Dendritic cell treated with granulocyte-macrophage colony-stimulating factor and Interleukin-4, amounts not matched to agents 40 ng/mL and 50 ng/mL, for 4 days (primary cell): ENCODE measurements around the gene MAG.

Experiments used
- H3K27ac Mint-ChIP-seq: one replicate; pipeline ENCODE4 v1.8.0; 2022; ENCODE audit warnings: mild to moderate bottlenecking, mixed read lengths
- H3K27me3 Mint-ChIP-seq: one replicate; pipeline ENCODE4 v1.8.0; 2022; ENCODE audit warnings: mild to moderate bottlenecking, mixed read lengths
- H3K36me3 Mint-ChIP-seq: one replicate; pipeline ENCODE4 v1.8.0; 2022; ENCODE audit warnings: low read depth, mixed read lengths
- H3K4me1 Mint-ChIP-seq: one replicate; pipeline ENCODE4 v1.8.0; 2022; ENCODE audit warnings: low read depth, mixed read lengths
- H3K4me3 Mint-ChIP-seq: one replicate; pipeline ENCODE4 v1.8.0; 2022; ENCODE audit warnings: mild to moderate bottlenecking, moderate library complexity, mixed read lengths
- H3K9me3 Mint-ChIP-seq: one replicate; pipeline ENCODE4 v1.8.0; 2022; ENCODE audit warnings: mixed read lengths
- intact Hi-C: fragments of 100-400 bp; cut with micrococcal nuclease; formaldehyde crosslinking; loops from one replicate; pipeline ENCODE4 v1.15.0; 2022

MAG gene

DNA sequence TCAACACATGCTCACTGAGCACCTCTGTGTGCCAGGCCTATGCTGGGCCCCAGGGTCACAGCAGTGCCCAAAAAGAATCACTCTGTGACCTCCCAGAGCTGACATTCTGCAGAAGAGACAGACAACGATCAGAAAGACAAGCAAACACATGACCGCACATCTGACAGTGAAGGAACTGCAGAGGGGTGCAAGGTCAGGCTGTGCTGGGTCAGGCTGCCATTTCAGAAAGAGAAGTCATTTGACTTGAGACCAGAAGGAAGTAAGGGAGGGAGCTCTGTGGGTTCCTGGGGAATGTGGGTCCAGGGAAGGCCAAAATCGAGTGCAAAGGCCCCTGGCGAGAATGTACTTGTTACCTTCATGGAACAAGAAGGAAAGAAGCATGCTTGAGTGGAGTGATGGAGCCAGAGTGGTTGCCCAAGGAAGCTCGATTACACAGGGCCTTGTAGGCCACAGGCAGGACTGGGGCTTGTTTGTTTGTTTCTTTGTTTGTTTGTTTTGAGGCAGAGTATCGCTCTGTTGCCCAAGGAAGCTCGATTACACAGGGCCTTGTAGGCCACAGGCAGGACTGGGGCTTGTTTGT lies 25.6 kb downstream of the MAG start:
- Mint-ChIP-seq H3K9me3 (peaks cover 8% of the 10 kb centered on the region), H3K27ac (peak overlapping the region; percentile 91), H3K27me3 (peaks cover 2% of the 10 kb centered on the region), H3K4me1 (peaks cover 74% of the 10 kb centered on the region), H3K4me3 (peak overlapping the region; percentile 24), H3K36me3 (no peaks in the 10 kb centered on the region)
- intact Hi-C loops, result loop anchor here (5.0 kb wide), 1 partner anchor 35 kb away; the partner anchor contains the start of gene HAMP

DNA sequence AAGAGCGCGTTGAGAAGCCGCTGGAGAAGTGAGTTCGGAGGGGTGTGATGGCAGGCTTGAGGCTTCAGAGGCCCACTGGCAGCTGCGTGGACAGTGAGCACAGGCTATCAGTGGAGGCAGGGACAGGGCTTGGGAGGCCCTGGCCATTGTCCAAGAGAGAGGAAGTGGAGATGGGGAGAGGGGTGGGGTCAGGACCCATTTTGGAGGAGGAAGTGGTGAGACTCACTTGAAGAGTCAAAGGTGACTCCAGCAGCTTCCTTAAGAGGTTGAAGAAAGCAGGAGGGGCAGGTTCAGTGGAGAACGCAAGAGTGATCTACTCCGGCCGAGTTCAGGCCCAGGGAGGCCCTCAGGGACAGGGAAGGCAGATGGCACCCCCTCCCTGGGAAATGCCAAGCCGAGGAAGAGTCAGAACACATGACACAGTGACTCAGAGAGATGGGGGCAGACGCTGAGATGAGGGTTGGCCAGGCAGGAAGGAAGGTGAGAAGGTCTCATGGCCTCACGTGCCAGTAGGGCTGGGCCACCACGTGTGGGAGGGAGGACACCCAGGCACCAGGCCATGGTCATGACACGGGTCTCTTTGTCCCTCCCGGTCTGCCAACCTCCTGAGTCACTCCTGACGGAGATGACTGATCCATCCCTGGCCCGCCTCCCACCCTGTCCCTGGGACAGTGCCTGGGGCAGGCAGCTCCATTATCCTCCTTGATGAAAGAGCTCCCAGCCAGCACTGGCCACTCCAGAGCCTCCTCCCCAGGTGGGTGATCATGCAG lies 26.9 kb downstream of the MAG start:
- H3K27me3 Mint-ChIP-seq, result peaks cover 2% of the 10 kb centered on the region
- peaks cover 67% of the 10 kb centered on the region for H3K4me1 Mint-ChIP-seq
- peak overlapping the region; percentile 91 for H3K27ac Mint-ChIP-seq
- H3K4me3 Mint-ChIP-seq, result peak overlapping the region; percentile 49
- H3K9me3 Mint-ChIP-seq, result peaks cover 8% of the 10 kb centered on the region
- intact Hi-C loops, result loop anchor here (5.0 kb wide), 1 partner anchor 37 kb away; the partner anchor contains the start of gene HAMP
- no peaks in the 10 kb centered on the region for H3K36me3 Mint-ChIP-seq

DNA sequence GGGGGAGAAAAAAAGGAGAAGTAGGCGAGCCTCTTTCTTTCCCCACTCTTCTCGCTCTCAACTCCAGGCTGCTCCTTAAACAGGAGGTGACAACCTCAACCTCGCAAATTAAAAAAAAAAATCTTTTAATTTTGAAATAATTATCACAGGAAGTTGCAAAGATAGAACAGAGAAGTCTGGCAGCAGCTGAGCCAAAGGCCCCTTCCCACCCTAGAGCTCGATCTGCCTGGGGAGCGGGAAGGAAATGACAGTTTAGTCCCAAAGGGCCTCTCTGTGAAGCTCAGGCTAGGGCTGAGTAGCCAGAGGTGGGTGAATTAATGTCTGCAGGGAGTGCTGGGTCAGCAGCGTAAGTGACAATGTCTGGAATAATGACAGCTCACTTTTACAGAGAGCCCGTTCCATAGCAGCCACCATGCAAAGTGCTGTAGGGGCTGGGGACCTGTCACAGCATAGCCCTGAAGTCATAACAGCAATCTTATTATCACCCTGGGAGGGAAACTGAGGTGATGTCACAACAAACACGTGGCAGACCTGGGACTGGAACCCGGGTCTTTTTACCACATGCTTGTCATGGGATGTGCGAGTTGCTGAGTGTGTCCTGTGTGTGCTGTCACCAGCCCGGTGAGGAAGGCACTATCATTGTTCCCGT lies 28.2 kb downstream of the MAG start:
- Mint-ChIP-seq H3K4me1 (peaks cover 68% of the 10 kb centered on the region), H3K9me3 (peaks cover 8% of the 10 kb centered on the region), H3K27me3 (peaks cover 2% of the 10 kb centered on the region), H3K4me3 (no peak overlapping the region), H3K36me3 (no peaks in the 10 kb centered on the region), H3K27ac (peak overlapping the region; percentile 91)
- intact Hi-C loops, result no loop called here

DNA sequence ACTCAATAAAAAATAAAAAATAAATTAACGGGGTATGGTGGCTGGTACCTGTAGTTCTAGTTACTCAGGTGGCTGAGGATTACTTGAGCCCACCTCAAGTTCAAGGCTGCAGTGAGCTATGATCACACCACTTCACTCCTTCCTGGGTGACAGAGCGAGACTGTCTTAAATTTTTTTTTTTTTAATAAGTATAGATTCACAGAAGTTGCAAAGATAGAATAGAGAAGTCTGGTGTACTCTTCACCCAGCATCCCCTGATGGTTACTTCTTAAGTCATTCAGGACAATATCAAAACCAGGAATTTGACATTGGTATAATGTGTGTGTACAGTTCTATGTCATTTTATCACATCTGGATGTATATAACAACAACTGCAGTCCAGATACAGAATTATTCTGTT lies 29.3 kb downstream of the MAG start:
- Mint-ChIP-seq H3K27ac (peak overlapping the region; percentile 58), H3K36me3 (no peaks in the 10 kb centered on the region), H3K4me3 (no peak overlapping the region), H3K27me3 (no peaks in the 10 kb centered on the region), H3K9me3 (peaks cover 8% of the 10 kb centered on the region), H3K4me1 (peaks cover 61% of the 10 kb centered on the region)
- intact Hi-C loops, result no loop called here

DNA sequence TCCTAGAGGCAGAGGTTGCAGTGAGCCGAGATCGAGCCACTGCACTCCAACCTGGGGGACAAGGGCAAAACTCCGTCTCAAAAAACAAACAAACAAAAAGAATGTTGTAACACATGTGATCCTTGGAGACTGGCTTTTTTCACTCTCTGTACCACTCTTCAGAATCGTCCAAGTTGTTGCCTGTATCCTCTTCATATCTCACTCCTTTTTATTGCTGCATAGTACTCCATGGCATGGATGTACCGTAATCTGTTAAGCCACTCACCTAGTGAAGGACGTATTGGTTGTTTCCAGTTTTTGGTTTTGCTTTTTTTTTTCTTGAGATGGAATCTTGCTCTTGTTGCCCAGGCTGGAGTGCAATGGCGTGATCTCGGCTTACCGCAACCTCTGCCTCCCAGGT lies 30.1 kb downstream of the MAG start:
- Mint-ChIP-seq H3K4me3 (no peak overlapping the region), H3K27me3 (no peaks in the 10 kb centered on the region), H3K9me3 (peaks cover 8% of the 10 kb centered on the region), H3K36me3 (no peaks in the 10 kb centered on the region), H3K4me1 (peaks cover 59% of the 10 kb centered on the region), H3K27ac (peak overlapping the region; percentile 58)
- intact Hi-C loops, result no loop called here

DNA sequence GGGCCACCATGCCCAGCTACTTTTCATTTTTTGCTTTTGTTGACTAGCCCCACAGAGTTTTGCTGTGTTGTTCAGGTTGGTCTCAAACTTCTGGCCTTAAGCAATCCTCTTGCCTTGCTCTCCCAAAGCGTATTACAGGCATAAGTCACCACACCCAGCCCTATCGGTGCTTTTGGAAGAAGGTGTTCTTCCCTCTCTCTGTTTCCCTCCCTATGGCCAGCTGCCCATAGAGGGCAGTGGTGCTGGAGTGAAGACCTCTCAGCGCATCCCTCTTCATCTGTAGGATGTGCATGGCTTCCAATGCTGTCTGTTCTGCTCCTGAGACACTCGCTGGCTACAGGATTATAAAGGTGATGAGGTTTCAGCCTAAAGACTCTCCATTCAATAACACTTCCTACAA lies 35.7 kb downstream of the MAG start:
- H3K4me1 Mint-ChIP-seq, result peaks cover 26% of the 10 kb centered on the region
- no peak overlapping the region for H3K4me3 Mint-ChIP-seq
- no peaks in the 10 kb centered on the region for H3K9me3 Mint-ChIP-seq
- H3K36me3 Mint-ChIP-seq, result no peaks in the 10 kb centered on the region
- H3K27ac Mint-ChIP-seq, result no peak overlapping the region
- intact Hi-C loops, result no loop called here
- H3K27me3 Mint-ChIP-seq, result peaks cover 11% of the 10 kb centered on the region

DNA sequence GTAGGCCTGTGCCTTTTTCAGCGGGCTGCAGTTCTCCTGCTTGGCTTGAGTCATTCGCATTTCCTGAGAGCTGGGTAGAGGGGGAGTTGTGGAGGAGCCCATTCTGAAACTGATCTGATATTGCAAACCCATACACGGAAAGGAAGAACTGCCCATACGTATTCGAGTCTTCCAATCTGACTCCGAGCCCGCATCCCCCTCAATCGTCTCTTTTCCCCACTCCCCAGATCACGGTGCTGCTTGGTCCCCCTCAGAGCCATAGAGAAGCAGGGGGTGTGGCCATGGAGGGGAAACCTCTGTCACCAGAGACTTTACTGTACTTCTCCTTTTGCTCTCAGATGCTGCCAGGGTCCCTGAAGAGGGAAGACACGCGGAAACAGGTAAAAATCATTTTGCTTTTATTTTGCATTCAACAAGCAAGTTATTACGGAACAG lies 36.9 kb downstream of the MAG start, which contains the start of gene CD22:
Gene CD22 (plus strand): TSS at position 337 of the 435 bp plus-strand sequence. CDS start 2,854 bp downstream, outside the sequence.
- Mint-ChIP-seq H3K36me3 (no peaks in the 10 kb centered on the region), H3K4me1 (peaks cover 23% of the 10 kb centered on the region), H3K27ac (no peak within 1 kb of the TSS), H3K27me3 (peaks cover 19% of the 10 kb centered on the region), H3K4me3 (peak within 1 kb of the TSS; percentile 35), H3K9me3 (no peaks in the 10 kb centered on the region)
- intact Hi-C loops, result no loop called here

DNA sequence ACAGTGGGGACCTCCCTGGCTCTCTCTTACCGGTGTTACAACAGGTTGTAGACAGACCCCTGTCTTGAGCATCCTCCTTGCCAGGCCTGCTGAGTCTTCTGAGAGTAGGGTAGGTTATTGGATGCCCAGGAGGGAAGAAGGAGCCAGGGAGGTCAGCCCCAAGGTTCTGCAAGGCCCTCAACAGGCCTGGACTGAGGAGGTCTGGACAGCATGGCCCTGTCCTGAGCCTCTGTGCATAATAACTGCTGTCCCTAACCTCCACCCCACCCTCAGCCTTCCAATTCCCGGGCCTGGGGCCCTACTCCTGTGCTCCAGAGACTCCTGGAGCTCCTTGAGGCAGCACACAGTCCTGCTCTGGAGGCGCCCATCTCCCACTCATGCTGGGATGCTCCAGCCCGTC lies 37.4 kb downstream of the MAG start:
- no peaks in the 10 kb centered on the region for H3K9me3 Mint-ChIP-seq
- no peaks in the 10 kb centered on the region for H3K36me3 Mint-ChIP-seq
- H3K4me1 Mint-ChIP-seq, result peaks cover 19% of the 10 kb centered on the region
- H3K4me3 Mint-ChIP-seq, result no peak overlapping the region
- H3K27me3 Mint-ChIP-seq, result peaks cover 23% of the 10 kb centered on the region
- intact Hi-C loops, result no loop called here
- no peak overlapping the region for H3K27ac Mint-ChIP-seq

DNA sequence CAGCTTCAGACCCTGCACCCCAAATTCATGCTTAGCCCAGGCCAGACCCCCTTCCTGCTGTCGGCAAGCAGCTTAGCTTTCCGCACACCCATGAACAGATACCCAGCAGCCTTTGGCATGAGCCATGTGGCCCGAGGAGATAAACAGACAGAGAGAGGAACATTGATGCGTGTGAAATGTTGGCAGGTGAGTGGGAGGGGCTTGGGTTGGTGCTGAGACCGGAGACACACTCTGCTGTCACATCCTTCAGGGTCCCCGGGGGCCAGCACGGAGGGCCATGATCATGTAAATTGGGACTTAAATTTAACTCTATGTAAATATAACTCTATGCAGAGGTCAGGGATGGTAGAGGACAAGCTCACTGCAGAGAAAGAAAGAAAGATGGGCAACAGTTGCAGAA lies 38.5 kb downstream of the MAG start:
- intact Hi-C loops, result no loop called here
- H3K27me3 Mint-ChIP-seq, result peaks cover 25% of the 10 kb centered on the region
- peaks cover 12% of the 10 kb centered on the region for H3K4me1 Mint-ChIP-seq
- H3K4me3 Mint-ChIP-seq, result no peak overlapping the region
- H3K36me3 Mint-ChIP-seq, result no peaks in the 10 kb centered on the region
- no peaks in the 10 kb centered on the region for H3K9me3 Mint-ChIP-seq
- no peak overlapping the region for H3K27ac Mint-ChIP-seq

DNA sequence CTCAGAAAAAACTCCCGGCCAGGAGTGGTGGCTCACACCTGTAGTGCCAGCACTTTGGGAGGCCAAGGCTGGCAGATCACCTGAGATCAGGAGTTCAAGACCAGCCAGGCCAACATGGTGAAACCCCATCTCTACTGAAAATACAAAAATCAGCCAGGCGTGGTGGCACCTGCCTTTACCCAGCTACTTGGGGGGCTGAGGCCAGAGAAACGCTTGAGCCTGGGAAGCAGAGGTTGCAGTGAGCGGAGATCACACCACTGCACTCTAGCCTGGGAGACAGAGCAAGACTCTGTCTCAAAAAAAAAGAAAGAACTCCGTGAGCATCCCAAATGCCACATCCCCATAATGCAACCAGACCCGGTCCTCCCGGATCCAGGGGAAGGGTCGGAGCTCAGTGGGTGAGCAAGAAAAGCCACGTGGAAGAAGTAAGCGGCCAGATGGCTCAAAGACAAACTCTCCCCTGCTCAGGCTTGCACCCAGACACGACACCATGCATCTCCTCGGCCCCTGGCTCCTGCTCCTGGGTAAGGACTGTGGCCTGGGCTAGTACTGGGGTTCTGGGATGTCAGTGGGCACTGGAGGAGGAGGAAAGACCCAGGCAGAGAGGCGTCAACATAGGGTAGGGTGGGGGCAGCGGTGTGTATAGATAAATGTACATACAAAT lies 39.7 kb downstream of the MAG start:
- peaks cover 12% of the 10 kb centered on the region for H3K4me1 Mint-ChIP-seq
- H3K36me3 Mint-ChIP-seq, result no peaks in the 10 kb centered on the region
- H3K27me3 Mint-ChIP-seq, result peaks cover 32% of the 10 kb centered on the region
- no peaks in the 10 kb centered on the region for H3K9me3 Mint-ChIP-seq
- H3K27ac Mint-ChIP-seq, result no peak overlapping the region
- intact Hi-C loops, result no loop called here
- H3K4me3 Mint-ChIP-seq, result no peak overlapping the region

DNA sequence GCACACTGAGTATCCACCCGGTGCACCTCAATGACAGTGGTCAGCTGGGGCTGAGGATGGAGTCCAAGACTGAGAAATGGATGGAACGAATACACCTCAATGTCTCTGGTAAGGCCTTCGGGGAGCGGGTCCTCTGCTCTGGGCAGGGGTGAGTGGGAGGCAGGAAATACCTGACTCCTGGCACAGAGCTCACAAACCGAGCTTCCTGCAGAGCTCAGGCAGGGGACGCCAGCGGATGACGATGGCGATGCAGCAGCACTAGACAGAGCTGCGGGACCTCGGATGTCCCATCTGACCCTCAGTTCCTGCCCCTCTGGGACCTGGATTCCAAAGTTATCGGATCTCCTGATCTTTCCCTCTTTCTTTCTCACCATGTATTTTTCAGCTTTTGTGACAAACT lies 40.9 kb downstream of the MAG start:
- Mint-ChIP-seq H3K27ac (no peak overlapping the region), H3K4me1 (peaks cover 21% of the 10 kb centered on the region), H3K4me3 (no peak overlapping the region), H3K36me3 (no peaks in the 10 kb centered on the region), H3K27me3 (peaks cover 39% of the 10 kb centered on the region), H3K9me3 (no peaks in the 10 kb centered on the region)
- intact Hi-C loops, result no loop called here

DNA sequence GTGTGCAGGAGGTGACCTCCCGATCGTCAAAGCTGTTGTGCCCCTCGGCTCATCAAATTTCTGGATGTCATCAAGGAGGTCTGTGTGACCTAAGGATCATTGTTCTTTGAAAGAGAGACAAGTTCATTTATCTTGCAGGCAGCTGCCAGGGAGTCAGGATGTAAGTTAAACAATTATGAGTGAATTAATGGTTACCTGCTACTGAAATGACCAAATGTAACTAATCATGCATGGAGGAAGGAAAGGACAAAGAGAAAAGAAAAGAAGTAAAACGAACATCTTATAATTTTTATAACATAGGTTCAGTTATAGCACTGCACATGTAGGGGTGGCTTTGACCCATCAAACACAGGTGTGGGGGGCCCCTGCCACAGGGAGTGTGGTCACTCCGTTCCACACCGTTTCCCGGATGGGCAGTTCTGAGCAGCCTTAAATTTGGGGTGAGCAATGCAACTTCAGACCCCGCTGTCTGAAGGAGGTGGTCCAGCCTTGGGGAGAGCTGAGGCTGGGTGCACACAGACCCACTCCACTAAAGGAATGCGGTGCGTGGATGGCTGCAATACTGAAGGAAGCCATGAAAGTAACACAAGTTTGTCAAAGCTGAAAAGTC lies 42.3 kb downstream of the MAG start:
- no peak overlapping the region for H3K27ac Mint-ChIP-seq
- no peaks in the 10 kb centered on the region for H3K9me3 Mint-ChIP-seq
- peaks cover 43% of the 10 kb centered on the region for H3K27me3 Mint-ChIP-seq
- no peaks in the 10 kb centered on the region for H3K36me3 Mint-ChIP-seq
- intact Hi-C loops, result no loop called here
- peaks cover 10% of the 10 kb centered on the region for H3K4me1 Mint-ChIP-seq
- no peak overlapping the region for H3K4me3 Mint-ChIP-seq

DNA sequence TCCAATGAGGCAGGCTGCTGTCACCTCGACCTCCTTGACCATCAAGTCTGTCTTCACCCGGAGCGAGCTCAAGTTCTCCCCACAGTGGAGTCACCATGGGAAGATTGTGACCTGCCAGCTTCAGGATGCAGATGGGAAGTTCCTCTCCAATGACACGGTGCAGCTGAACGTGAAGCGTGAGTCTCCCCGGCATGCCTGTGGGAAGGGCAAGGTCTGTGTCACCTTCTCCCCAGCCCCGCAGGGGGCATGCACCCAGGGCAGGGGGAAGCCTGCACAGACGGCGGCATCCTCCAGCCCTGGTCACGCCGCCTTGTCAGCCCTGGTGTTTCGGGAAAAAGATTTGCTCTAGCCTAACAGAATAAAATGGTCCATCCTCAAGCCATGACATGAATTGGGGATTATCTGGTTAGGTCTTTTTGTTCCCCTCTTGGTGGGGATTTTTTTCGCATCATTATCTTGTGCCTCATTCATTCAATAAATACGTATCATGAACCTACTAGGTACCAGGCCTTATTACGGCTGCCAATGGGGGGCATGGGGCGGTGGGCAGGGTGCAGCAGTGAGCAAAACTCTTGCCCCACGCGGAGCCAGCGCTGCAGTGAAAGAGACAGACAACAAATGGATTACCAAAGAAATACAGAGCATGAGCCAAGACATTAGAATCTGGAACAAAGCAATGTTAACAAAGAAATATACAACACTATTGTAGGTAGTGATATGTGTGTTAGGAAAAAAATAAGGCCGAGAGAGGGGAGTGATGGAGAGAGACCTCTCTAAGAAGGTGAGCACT lies 44.4 kb downstream of the MAG start:
- H3K9me3 Mint-ChIP-seq, result no peaks in the 10 kb centered on the region
- no peak overlapping the region for H3K27ac Mint-ChIP-seq
- peaks cover 14% of the 10 kb centered on the region for H3K4me1 Mint-ChIP-seq
- intact Hi-C loops, result no loop called here
- peaks cover 43% of the 10 kb centered on the region for H3K27me3 Mint-ChIP-seq
- H3K36me3 Mint-ChIP-seq, result no peaks in the 10 kb centered on the region
- no peak overlapping the region for H3K4me3 Mint-ChIP-seq
